ENCODE results near the gene TUBB1.

- TF ChIP-seq POLR2A (IDR thresholded peaks at IDR 0.05), result no peak
- no peak for TF ChIP-seq CTCF (IDR thresholded peaks at IDR 0.05)
Measured at GRCh38 chr20:59068534-59068933, 49.3 kb downstream of the TUBB1 start.
